Esophagus muscularis mucosa (tissue), 4 donors: ENCODE data around the gene KRT15. TPM values are rescaled to one million over a fixed set of nuclear protein-coding genes. Genes with fewer than 3 reads are reported as not detected.

ENCODE experiments used
- DNase-seq: peaks from one replicate; pipeline ENCODE4 v3.0.0-alpha.2; 2017; ENCODE audit errors: extremely low spot score
- H3K27ac ChIP-seq, 4 donors: fragments of 200-600 bp; sonication (generic); replicated peaks in 1 of 4; 1 replicate in 3 of 4; 2 replicates in 1 of 4; pipeline ENCODE4 v1.5.1; 2016 to 2019; ENCODE audit warnings: mild to moderate bottlenecking in 1 of 4
- H3K27me3 ChIP-seq, 4 donors: fragments of 200-600 bp; sonication (generic); one replicate each; pipeline versions ENCODE4 v1.5.1 to v1.6.0; 2016 to 2019
- H3K36me3 ChIP-seq, 4 donors: fragments of 200-600 bp; sonication (generic); one replicate each; pipeline ENCODE4 v1.5.1; 2016 to 2019
- H3K4me1 ChIP-seq, 4 donors: fragments of 200-600 bp; sonication (generic); one replicate each; pipeline ENCODE4 v1.5.1; 2016 to 2019
- H3K4me3 ChIP-seq, 4 donors: fragments of 200-600 bp; sonication (generic); 1 replicate in 2 of 4; 2 replicates in 2 of 4; pipeline ENCODE4 v1.5.1; 2016 to 2019; ENCODE audit warnings: mild to moderate bottlenecking in 4 of 4, moderate library complexity in 1 of 4
- H3K9me3 ChIP-seq, 4 donors: fragments of 200-600 bp; sonication (generic); 1 replicate in 3 of 4; 2 replicates in 1 of 4; pipeline ENCODE4 v1.5.1; 2016 to 2019
- EP300 ChIP-seq: sonication (generic); formaldehyde crosslinking; IDR thresholded peaks from one replicate; pipeline ENCODE4 v1.6.1; 2017; ENCODE audit warnings: antibody characterized with exemption
- POLR2A ChIP-seq: fragments of 450-650 bp; IDR thresholded peaks from one replicate; pipeline ENCODE4 v1.6.1; 2017; ENCODE audit warnings: antibody characterized with exemption, moderate library complexity, mild to moderate bottlenecking, low read depth
- POLR2AphosphoS5 ChIP-seq, 2 donors: sonication (generic); formaldehyde crosslinking; IDR thresholded peaks; one replicate each; pipeline ENCODE4 v1.6.1; 2017; ENCODE audit warnings: antibody characterized with exemption in 2 of 2
- WGBS: methylation state at CpG from one replicate; pipeline ENCODE4 v1.1.5; 2018; 5-methylcytosine and 5-hydroxymethylcytosine counted together
- intact Hi-C: fragments of 100-400 bp; cut with DNase I; formaldehyde crosslinking; loops from one replicate; pipeline ENCODE4 v1.15.1; 2023
- total RNA-seq, 4 donors: library from RNA; depleted of rRNA; stranded (reverse); fragments of >200 nt; gene quantifications; one replicate each; pipeline versions ENCODE4 v1.1.0 to v1.2.1, GENCODE V29; 2016
- TF ChIP-seq, protein P1 (sequence below), 3 experiments: fragments of 200-600 bp in 2 of 3; fragments of 450-650 bp in 1 of 3; sonication (generic) in 2 of 3; IDR thresholded peaks; one replicate each; pipeline ENCODE4 v1.5.1; 2017 to 2019; ENCODE audit warnings: antibody characterized with exemption in 3 of 3, mild to moderate bottlenecking in 2 of 3, moderate library complexity in 1 of 3

The KRT15 gene
- total RNA-seq, 4 donors from 2014 or later: 3.3 TPM; not detected in 3

- H3K4me1 ChIP-seq: no peaks in the 10 kb centered on the region
- H3K4me3 ChIP-seq: no peak overlapping the region
- H3K9me3 ChIP-seq: no peaks in the 10 kb centered on the region
- TF ChIP-seq, protein P1, sequence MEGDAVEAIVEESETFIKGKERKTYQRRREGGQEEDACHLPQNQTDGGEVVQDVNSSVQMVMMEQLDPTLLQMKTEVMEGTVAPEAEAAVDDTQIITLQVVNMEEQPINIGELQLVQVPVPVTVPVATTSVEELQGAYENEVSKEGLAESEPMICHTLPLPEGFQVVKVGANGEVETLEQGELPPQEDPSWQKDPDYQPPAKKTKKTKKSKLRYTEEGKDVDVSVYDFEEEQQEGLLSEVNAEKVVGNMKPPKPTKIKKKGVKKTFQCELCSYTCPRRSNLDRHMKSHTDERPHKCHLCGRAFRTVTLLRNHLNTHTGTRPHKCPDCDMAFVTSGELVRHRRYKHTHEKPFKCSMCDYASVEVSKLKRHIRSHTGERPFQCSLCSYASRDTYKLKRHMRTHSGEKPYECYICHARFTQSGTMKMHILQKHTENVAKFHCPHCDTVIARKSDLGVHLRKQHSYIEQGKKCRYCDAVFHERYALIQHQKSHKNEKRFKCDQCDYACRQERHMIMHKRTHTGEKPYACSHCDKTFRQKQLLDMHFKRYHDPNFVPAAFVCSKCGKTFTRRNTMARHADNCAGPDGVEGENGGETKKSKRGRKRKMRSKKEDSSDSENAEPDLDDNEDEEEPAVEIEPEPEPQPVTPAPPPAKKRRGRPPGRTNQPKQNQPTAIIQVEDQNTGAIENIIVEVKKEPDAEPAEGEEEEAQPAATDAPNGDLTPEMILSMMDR (IDR thresholded peaks at IDR 0.05): no peak
- no peak for TF ChIP-seq EP300
- no peak for TF ChIP-seq POLR2AphosphoS5 (IDR thresholded peaks at IDR 0.05)
- TF ChIP-seq POLR2A: no peak
- DNase-seq: no peak
- H3K27ac ChIP-seq: no peak overlapping the region
- H3K27me3 ChIP-seq: peaks cover 0 to 9% (median 0%) of the 10 kb centered on the region in 4 donors
- intact Hi-C loops: no loop called here
- 74% methylated on average over 5 of the region's 5 CpGs for WGBS
- H3K36me3 ChIP-seq: no peaks in the 10 kb centered on the region
Measured at GRCh38 chr17:41539071-41539492, 20.4 kb upstream of the KRT15 start.

GRCh38 chr17:41538565-41538991 lies 19.9 kb upstream of the KRT15 start:
- intact Hi-C loops: no loop called here
- no peaks in the 10 kb centered on the region for H3K4me1 ChIP-seq
- no peak for DNase-seq
- peaks cover 0 to 9% (median 0%) of the 10 kb centered on the region in 4 donors for H3K27me3 ChIP-seq
- no peaks in the 10 kb centered on the region for H3K9me3 ChIP-seq
- no peak overlapping the region for H3K4me3 ChIP-seq
- 70% methylated on average over 5 of the region's 5 CpGs for WGBS
- H3K27ac ChIP-seq: no peak overlapping the region
- H3K36me3 ChIP-seq: no peaks in the 10 kb centered on the region
- TF ChIP-seq EP300: no peak
- TF ChIP-seq POLR2AphosphoS5 (IDR thresholded peaks at IDR 0.05): no peak
- TF ChIP-seq, protein P1 (IDR thresholded peaks at IDR 0.05): no peak
- no peak for TF ChIP-seq POLR2A

- H3K27me3 ChIP-seq: peaks cover 0 to 9% (median 0%) of the 10 kb centered on the region in 4 donors
- H3K4me3 ChIP-seq: no peak overlapping the region
- H3K36me3 ChIP-seq: no peaks in the 10 kb centered on the region
- TF ChIP-seq POLR2A: no peak
- TF ChIP-seq EP300: no peak
- TF ChIP-seq POLR2AphosphoS5 (IDR thresholded peaks at IDR 0.05): no peak
- TF ChIP-seq, protein P1 (IDR thresholded peaks at IDR 0.05): no peak
- H3K9me3 ChIP-seq: no peaks in the 10 kb centered on the region
- intact Hi-C loops: no loop called here
- 94% methylated on average over 9 of the region's 9 CpGs for WGBS
- H3K4me1 ChIP-seq: no peaks in the 10 kb centered on the region
- DNase-seq: no peak
- H3K27ac ChIP-seq: no peak overlapping the region
Measured at GRCh38 chr17:41537990-41538389, 19.3 kb upstream of the KRT15 start.

- Histone ChIP-seq H3K36me3 (no peaks in the 10 kb centered on the region), H3K4me1 (no peaks in the 10 kb centered on the region), H3K9me3 (no peaks in the 10 kb centered on the region), H3K4me3 (no peak overlapping the region), H3K27ac (no peak overlapping the region), H3K27me3 (peaks cover 0 to 9% (median 0%) of the 10 kb centered on the region in 4 donors)
- intact Hi-C loops: no loop called here
- WGBS: 96% methylated on average over 7 of the region's 7 CpGs
- TF ChIP-seq, protein P1 (IDR thresholded peaks at IDR 0.05): no peak
- TF ChIP-seq POLR2AphosphoS5 (IDR thresholded peaks at IDR 0.05): no peak
- no peak for TF ChIP-seq POLR2A
- TF ChIP-seq EP300: no peak
- DNase-seq: no peak
Measured at GRCh38 chr17:41537614-41537954, 18.9 kb upstream of the KRT15 start.
